Activated CD8-positive, alpha-beta memory T cell treated with anti-CD3 and anti-CD28 coated beads for 4 hours (primary cell): ENCODE results near the gene FBXL17.

Source experiments
- DNase-seq, 2 donors: peaks; one replicate each; pipeline ENCODE4 v3.0.0-alpha.2; 2020; ENCODE audit warnings: low read depth in 2 of 2

FBXL17 gene

GRCh38 chr5:107814183-107814827 lies 567.6 kb downstream of the FBXL17 start:
- DNase-seq, result no peak

DNA sequence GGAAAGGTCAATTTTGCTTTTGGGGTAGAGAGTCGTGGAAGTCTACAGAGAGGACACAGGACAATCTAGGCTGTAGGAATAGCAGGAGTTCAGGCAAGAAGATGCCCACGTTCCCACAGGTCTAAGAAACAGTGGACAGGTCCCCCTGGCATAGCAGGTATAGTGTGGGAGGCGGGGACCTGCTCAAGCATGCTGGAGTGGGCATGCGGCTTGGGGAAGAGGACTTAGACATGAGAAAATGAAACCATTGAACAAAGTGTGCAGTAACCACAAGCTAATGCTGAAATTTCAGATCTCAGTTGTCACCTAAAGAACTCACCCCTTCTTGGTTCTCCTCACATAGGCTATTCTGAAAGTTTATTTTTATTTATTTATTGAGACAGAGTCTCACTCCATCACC lies 568.3 kb downstream of the FBXL17 start:
- no peak for DNase-seq

DNA sequence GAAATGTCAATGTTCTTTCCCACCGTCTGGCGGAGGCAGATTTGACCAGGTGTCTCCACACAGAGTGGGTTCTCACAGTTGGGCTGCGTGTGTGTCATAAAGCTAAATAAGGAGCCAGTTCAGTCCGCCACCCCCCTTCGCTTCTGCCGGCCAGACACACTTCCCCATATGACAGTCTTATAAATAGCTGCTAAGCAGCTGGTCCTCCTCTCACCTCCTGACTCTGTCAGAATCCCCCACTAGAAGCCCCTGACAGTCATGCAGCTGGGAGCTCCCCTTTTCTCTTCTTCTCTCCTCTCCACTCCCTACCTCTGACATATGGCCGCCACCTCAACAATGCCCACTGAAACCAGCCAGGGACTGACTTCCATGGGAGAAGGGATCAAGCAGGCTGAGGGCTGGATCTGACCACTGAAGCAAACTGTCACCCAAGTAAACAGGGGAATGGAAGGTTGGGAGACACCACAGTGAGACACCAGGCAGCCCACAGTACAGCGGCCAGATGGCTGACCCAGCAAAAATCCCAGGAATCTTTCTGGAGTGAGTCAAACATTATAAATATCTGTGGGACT lies 569.2 kb downstream of the FBXL17 start:
- no peak for DNase-seq

DNA sequence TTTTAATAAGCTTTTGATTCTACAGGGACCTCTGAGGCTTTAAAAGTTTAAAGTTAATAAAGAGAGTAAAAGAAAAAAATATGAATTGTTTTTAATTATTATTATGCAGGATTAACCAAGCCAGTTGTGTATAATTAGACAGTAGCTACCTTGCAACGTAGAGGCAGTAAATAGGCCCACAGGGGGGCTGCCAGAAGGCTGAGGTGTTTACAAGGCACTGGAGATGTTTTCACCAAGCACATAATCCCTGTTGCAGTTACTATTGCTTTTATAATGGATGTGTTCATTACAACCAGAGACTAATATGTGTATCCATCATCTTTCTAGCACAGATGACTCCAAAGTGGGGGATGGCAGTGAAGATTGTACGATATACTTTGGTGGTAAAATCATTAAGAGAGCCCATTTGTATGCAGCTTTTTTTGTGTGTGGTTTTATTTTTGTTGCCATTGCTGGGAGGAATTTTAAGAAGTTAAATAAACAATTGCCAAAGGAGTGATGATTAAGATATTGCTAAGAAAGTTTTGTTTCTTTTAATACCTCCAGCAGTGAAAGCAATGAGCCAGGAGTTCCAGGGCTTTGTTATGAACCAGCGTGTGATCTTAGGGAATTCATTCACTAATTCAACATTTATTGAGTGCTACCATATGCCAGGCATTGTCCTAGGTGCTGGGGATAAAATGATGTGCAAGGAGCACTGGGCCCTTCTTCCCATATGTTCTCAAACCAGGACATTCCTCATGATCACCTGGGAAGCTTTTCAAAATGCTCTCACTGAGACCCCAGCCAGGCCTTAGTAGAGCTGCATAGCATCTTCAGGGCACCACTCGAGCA lies 572.5 kb downstream of the FBXL17 start:
- no peak for DNase-seq
